SK-N-SH (cell line): ENCODE results near the gene LINS1. TPM values are rescaled to one million over a fixed set of nuclear protein-coding genes. Genes with fewer than 3 reads are reported as not detected.

Experiments
- CTCF ChIA-PET: fragments of 300-600, 350-600 bp; formaldehyde crosslinking; extraction: SDS; loops from one replicate; lab custom pipeline; 2021; lab: Yijun Ruan, JAX
- POLR2A ChIA-PET: fragments of 350-600 bp; sonication (Branson Sonifier 250); formaldehyde crosslinking; extraction: SDS; loops from one replicate; lab custom pipeline; 2020; ENCODE audit warnings: antibody characterized with exemption, inconsistent platforms; lab: Yijun Ruan, JAX
- DNase-seq: peaks from one replicate; pipeline ENCODE4 v3.0.0; 2012
- H2AFZ ChIP-seq: fragments of 200-600 bp; sonication (generic); 2 replicates; pipeline ENCODE4 v1.8.1; 2016; ENCODE audit warnings: antibody characterized with exemption, mild to moderate bottlenecking, low read depth
- H3F3A ChIP-seq: fragments of 200-600 bp; sonication (generic); replicated peaks from 2 replicates; pipeline ENCODE3; 2016; ENCODE audit warnings: antibody characterized with exemption, mild to moderate bottlenecking; ENCODE audit not compliant: insufficient read depth
- H3K27ac ChIP-seq, 2 experiments: fragments of 200-500 bp in 1 of 2; fragments of 200-600 bp in 1 of 2; sonication (Bioruptor generic) in 1 of 2; sonication (generic), shearing (Covaris generic) in 1 of 2; 2 replicates each; pipeline versions ENCODE4 v1.5.1 to v1.6.1; 2014 to 2016; ENCODE audit warnings: low read depth in 2 of 2, inconsistent platforms in 1 of 2, low read length in 1 of 2, mild to moderate bottlenecking in 1 of 2, mixed read lengths in 1 of 2
- H3K27me3 ChIP-seq: fragments of 200-600 bp; sonication (generic), shearing (Covaris generic); 2 replicates; pipeline ENCODE4 v1.6.1; 2016; ENCODE audit warnings: mixed run types; ENCODE audit not compliant: insufficient read depth
- H3K36me3 ChIP-seq, 2 experiments: fragments of 200-500 bp in 1 of 2; fragments of 200-600 bp in 1 of 2; sonication (Bioruptor generic) in 1 of 2; sonication (generic) in 1 of 2; replicated peaks in 1 of 2; 2 replicates each; pipeline versions ENCODE3 to v1.5.1; 2014 to 2016; ENCODE audit warnings: low read length in 1 of 2, mild to moderate bottlenecking in 1 of 2; ENCODE audit not compliant: insufficient read depth in 2 of 2, control insufficient read depth in 1 of 2
- H3K4me1 ChIP-seq, 2 experiments: fragments of 200-500 bp in 1 of 2; fragments of 200-600 bp in 1 of 2; sonication (Bioruptor generic) in 1 of 2; sonication (generic), shearing (Covaris generic) in 1 of 2; 2 replicates each; pipeline versions ENCODE4 v1.5.1 to v1.6.1; 2014 to 2016; ENCODE audit warnings: low read depth in 1 of 2, low read length in 1 of 2, mixed run types in 1 of 2; ENCODE audit not compliant: insufficient read depth in 2 of 2, control insufficient read depth in 1 of 2
- H3K4me2 ChIP-seq: fragments of 200-600 bp; sonication (generic), shearing (Covaris generic); 2 replicates; pipeline ENCODE4 v1.6.1; 2017; ENCODE audit warnings: mixed run types
- H3K4me3 ChIP-seq, 2 experiments: fragments of 200-500 bp in 1 of 2; fragments of 200-600 bp in 1 of 2; sonication (Bioruptor generic) in 1 of 2; sonication (generic), shearing (Covaris generic) in 1 of 2; 2 replicates each; pipeline versions ENCODE4 v1.5.1 to v1.8.1; 2014 to 2016; ENCODE audit warnings: low read depth in 2 of 2, inconsistent platforms in 1 of 2, low read length in 1 of 2, mild to moderate bottlenecking in 1 of 2, mixed read lengths in 1 of 2, moderate library complexity in 1 of 2
- H3K79me2 ChIP-seq: fragments of 200-600 bp; sonication (generic); 2 replicates; pipeline ENCODE4 v1.8.1; 2017; ENCODE audit warnings: mild to moderate bottlenecking; ENCODE audit not compliant: insufficient read depth
- H3K9ac ChIP-seq: fragments of 200-600 bp; sonication (generic); 2 replicates; pipeline ENCODE4 v1.6.1; 2017; ENCODE audit warnings: mixed run types
- H3K9me2 ChIP-seq: fragments of 200-600 bp; sonication (generic); 2 replicates; pipeline ENCODE4 v1.6.1; 2017; ENCODE audit warnings: mixed run types
- H3K9me3 ChIP-seq: fragments of 200-600 bp; sonication (generic); 2 replicates; pipeline ENCODE4 v1.6.1; 2017; ENCODE audit warnings: mixed run types, mild to moderate bottlenecking, moderate library complexity
- H4K20me1 ChIP-seq: fragments of 200-600 bp; sonication (generic); 2 replicates; pipeline ENCODE4 v1.6.1; 2017; ENCODE audit warnings: mild to moderate bottlenecking, mixed run types; ENCODE audit not compliant: insufficient read depth
- CHD2 ChIP-seq: fragments of 150-350 bp; IDR thresholded peaks from 2 replicates; pipeline ENCODE4 v1.6.1; 2018; ENCODE audit warnings: low read length; ENCODE audit not compliant: partially characterized antibody
- EP300 ChIP-seq, 2 experiments: IDR thresholded peaks; 2 replicates each; pipeline versions ENCODE4 v1.4.0 to v1.6.1; 2012; ENCODE audit warnings: borderline replicate concordance in 1 of 2, low read depth in 1 of 2, low read length in 1 of 2
- JUND ChIP-seq: IDR thresholded peaks from 2 replicates; pipeline ENCODE4 v1.4.0; 2012
- NFIC ChIP-seq: IDR thresholded peaks from 2 replicates; pipeline ENCODE4 v1.4.0; 2012; ENCODE audit warnings: borderline replicate concordance
- NRF1 ChIP-seq: IDR thresholded peaks from 2 replicates; pipeline ENCODE4 v1.6.1; 2012; ENCODE audit warnings: low read depth, mild to moderate bottlenecking, low read length
- RFX5 ChIP-seq: IDR thresholded peaks from 2 replicates; pipeline ENCODE4 v1.6.1; 2012; ENCODE audit warnings: mild to moderate bottlenecking, improper control_type of control experiment, low read length
- SMC3 ChIP-seq: IDR thresholded peaks from 2 replicates; pipeline ENCODE4 v1.6.1; 2012; ENCODE audit warnings: low read depth, low read length, improper control_type of control experiment
- TAF1 ChIP-seq: IDR thresholded peaks from 2 replicates; pipeline ENCODE4 v1.6.1; 2012; ENCODE audit warnings: low read depth, mild to moderate bottlenecking, low read length, moderate library complexity, borderline replicate concordance
- TEAD4 ChIP-seq: IDR thresholded peaks from 2 replicates; pipeline ENCODE4 v1.4.0; 2012; ENCODE audit warnings: mild to moderate bottlenecking, borderline replicate concordance; ENCODE audit not compliant: insufficient read depth
- YY1 ChIP-seq: IDR thresholded peaks from 2 replicates; pipeline ENCODE4 v1.4.0; 2012; ENCODE audit warnings: low read depth, mild to moderate bottlenecking
- WGBS: methylation state at CpG from one replicate; pipeline ENCODE4 v1.1.6; 2017; ENCODE audit warnings: low lambda C conversion rate; 5-methylcytosine and 5-hydroxymethylcytosine counted together
- polyA plus RNA-seq, 3 experiments: library from polyadenylated mRNA; depleted of rRNA; stranded (reverse); fragments of >200 nt; gene quantifications; 2 replicates each; pipeline ENCODE4 v1.2.3, GENCODE V29; 2012
- TF ChIP-seq, protein P1 (sequence below): IDR thresholded peaks from 2 replicates; pipeline ENCODE4 v1.6.1; 2012; ENCODE audit warnings: mild to moderate bottlenecking, low read depth, low read length, moderate library complexity
- TF ChIP-seq, protein P2 (sequence below): fragments of 150-350 bp; IDR thresholded peaks from 2 replicates; pipeline ENCODE4 v1.6.1; 2017; ENCODE audit warnings: antibody characterized with exemption, low read length, low read depth, borderline replicate concordance
- TF ChIP-seq, protein P3 (sequence below): IDR thresholded peaks from 2 replicates; pipeline ENCODE4; 2012
- TF ChIP-seq, protein P4 (sequence below): fragments of 200-600 bp; sonication (generic); IDR thresholded peaks from 2 replicates; pipeline ENCODE4 v1.6.1; 2017; ENCODE audit warnings: antibody characterized with exemption, mild to moderate bottlenecking, moderate library complexity
- TF ChIP-seq, protein P5 (sequence below): IDR thresholded peaks from 2 replicates; pipeline ENCODE4 v1.4.0; 2012; ENCODE audit warnings: low read depth, borderline replicate concordance

The LINS1 gene
- polyA plus RNA-seq, 1 of the 3 experiments (the other 2 are of a cell fraction) = 5.0 TPM

DNA sequence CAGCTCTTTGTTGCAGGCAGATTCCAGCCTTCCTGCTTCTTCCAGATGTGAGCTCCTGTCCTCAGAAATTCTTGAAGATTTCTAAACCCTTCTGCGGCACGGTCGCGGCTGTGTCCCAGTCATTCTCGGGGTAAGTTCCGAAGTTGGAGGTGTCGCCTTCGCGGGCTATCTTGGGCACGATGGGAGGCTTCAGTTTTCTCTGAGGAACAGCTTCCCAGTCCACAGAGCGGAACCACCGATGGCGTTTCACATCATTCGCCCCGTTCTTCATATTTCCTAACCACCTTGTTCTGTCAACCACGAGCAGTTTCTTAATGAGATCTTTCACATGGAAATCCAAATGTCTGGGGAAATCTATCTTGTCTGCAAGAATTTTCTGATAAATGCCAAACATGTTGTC, 48.5 kb downstream of the LINS1 start (continued):
- TF ChIP-seq, protein P1, sequence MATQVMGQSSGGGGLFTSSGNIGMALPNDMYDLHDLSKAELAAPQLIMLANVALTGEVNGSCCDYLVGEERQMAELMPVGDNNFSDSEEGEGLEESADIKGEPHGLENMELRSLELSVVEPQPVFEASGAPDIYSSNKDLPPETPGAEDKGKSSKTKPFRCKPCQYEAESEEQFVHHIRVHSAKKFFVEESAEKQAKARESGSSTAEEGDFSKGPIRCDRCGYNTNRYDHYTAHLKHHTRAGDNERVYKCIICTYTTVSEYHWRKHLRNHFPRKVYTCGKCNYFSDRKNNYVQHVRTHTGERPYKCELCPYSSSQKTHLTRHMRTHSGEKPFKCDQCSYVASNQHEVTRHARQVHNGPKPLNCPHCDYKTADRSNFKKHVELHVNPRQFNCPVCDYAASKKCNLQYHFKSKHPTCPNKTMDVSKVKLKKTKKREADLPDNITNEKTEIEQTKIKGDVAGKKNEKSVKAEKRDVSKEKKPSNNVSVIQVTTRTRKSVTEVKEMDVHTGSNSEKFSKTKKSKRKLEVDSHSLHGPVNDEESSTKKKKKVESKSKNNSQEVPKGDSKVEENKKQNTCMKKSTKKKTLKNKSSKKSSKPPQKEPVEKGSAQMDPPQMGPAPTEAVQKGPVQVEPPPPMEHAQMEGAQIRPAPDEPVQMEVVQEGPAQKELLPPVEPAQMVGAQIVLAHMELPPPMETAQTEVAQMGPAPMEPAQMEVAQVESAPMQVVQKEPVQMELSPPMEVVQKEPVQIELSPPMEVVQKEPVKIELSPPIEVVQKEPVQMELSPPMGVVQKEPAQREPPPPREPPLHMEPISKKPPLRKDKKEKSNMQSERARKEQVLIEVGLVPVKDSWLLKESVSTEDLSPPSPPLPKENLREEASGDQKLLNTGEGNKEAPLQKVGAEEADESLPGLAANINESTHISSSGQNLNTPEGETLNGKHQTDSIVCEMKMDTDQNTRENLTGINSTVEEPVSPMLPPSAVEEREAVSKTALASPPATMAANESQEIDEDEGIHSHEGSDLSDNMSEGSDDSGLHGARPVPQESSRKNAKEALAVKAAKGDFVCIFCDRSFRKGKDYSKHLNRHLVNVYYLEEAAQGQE = no peak
- no peak for TF ChIP-seq EP300 (IDR thresholded peaks at IDR 0.05; ENCODE audit: borderline replicate concordance in 1 of 2, low read depth in 1 of 2, low read length in 1 of 2)
- TF ChIP-seq TAF1 = no peak
- no peak for TF ChIP-seq SMC3

DNA sequence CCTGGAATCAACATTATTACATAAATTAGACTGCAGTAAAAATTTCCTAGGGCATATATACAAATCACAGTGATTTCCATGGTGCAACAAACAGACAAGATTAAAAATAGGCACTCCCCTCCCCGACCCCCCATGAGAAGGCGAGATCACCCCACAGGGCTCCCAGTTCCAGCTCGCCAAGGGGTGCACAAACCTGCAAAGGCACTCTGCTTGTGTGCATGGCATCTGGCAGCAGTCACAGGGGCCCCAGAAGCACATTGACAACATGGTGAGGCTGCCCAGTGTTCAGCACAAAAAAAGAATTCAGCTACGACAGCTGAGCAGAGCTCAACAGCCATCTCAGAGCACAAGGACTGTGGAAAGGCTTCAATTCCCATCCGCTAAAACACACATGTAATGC, 54.0 kb downstream of the LINS1 start:
- H3K27me3 ChIP-seq = no peaks in the 10 kb centered on the region
- no peaks in the 10 kb centered on the region for H3K36me3 ChIP-seq
- no peak for DNase-seq
- no peak overlapping the region for H3K27ac ChIP-seq
- peaks cover 0 to 2% of the 10 kb centered on the region in 2 experiments; a peak in 1 of 4 replicates for H3K4me1 ChIP-seq
- H3K9ac ChIP-seq = no peak overlapping the region
- H2AFZ ChIP-seq = no peak overlapping the region
- no peak overlapping the region for H3K4me3 ChIP-seq
- TF ChIP-seq RFX5 = no peak
- TF ChIP-seq, protein P2, sequence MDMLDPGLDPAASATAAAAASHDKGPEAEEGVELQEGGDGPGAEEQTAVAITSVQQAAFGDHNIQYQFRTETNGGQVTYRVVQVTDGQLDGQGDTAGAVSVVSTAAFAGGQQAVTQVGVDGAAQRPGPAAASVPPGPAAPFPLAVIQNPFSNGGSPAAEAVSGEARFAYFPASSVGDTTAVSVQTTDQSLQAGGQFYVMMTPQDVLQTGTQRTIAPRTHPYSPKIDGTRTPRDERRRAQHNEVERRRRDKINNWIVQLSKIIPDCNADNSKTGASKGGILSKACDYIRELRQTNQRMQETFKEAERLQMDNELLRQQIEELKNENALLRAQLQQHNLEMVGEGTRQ = no peak
- ChIA-PET POLR2A (no interaction called here), CTCF (no interaction called here)
- H3K9me3 ChIP-seq = no peaks in the 10 kb centered on the region
- H3K79me2 ChIP-seq = no peaks in the 10 kb centered on the region
- WGBS = 19% methylated on average over 4 of the region's 5 CpGs
- H3F3A ChIP-seq = no peaks in the 10 kb centered on the region
- H4K20me1 ChIP-seq = no peaks in the 10 kb centered on the region
- no peaks in the 10 kb centered on the region for H3K9me2 ChIP-seq
- H3K4me2 ChIP-seq = no peak overlapping the region

DNA sequence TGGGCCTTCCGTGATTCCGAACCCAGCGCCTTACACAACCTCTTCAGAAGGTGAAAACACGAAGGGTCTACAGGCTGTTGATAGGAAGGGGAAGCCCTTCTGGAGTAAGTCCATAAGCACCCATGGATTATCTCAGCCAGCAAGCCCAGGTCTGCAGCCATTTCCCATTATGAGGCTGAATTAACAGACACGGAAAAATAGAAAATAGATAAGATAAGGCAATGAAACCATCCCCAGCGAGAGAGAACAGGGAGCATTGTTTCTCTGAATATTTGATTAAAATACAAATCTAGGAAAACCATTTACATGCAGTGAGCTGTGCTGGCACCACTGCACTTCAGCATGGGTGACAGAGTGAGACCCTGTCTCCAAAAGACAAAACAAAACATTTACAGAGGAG, 57.0 kb downstream of the LINS1 start:
- H4K20me1 ChIP-seq = no peaks in the 10 kb centered on the region
- POLR2A ChIA-PET = no interaction called here
- no peaks in the 10 kb centered on the region for H3K36me3 ChIP-seq
- no peak overlapping the region for H2AFZ ChIP-seq
- H3K9ac ChIP-seq = no peak overlapping the region
- no peak overlapping the region for H3K27ac ChIP-seq
- H3K4me1 ChIP-seq = peaks cover 0 to 2% of the 10 kb centered on the region in 2 experiments; a peak in 1 of 4 replicates
- H3K4me2 ChIP-seq = no peak overlapping the region
- 65% methylated on average over 6 of the region's 6 CpGs for WGBS
- no peaks in the 10 kb centered on the region for H3K27me3 ChIP-seq
- H3K9me2 ChIP-seq = no peaks in the 10 kb centered on the region
- no peaks in the 10 kb centered on the region for H3K9me3 ChIP-seq
- peak; percentile 71 for DNase-seq
- no peaks in the 10 kb centered on the region for H3K79me2 ChIP-seq
- CTCF ChIA-PET = interaction anchor here (1.0 kb wide), 1 partner anchor 28 kb away, joined by 3 read pairs; no protein-coding TSS in a partner anchor
- H3F3A ChIP-seq = no peaks in the 10 kb centered on the region
- H3K4me3 ChIP-seq = no peak overlapping the region
- TF ChIP-seq YY1 (no peak), JUND (no peak), NFIC (no peak), TEAD4 (no peak), CHD2 (no peak), NRF1 (no peak), TAF1 (no peak)
- TF ChIP-seq, protein P3, sequence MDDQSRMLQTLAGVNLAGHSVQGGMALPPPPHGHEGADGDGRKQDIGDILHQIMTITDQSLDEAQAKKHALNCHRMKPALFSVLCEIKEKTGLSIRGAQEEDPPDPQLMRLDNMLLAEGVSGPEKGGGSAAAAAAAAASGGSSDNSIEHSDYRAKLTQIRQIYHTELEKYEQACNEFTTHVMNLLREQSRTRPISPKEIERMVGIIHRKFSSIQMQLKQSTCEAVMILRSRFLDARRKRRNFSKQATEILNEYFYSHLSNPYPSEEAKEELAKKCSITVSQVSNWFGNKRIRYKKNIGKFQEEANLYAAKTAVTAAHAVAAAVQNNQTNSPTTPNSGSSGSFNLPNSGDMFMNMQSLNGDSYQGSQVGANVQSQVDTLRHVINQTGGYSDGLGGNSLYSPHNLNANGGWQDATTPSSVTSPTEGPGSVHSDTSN = no peak
- TF ChIP-seq, protein P4, sequence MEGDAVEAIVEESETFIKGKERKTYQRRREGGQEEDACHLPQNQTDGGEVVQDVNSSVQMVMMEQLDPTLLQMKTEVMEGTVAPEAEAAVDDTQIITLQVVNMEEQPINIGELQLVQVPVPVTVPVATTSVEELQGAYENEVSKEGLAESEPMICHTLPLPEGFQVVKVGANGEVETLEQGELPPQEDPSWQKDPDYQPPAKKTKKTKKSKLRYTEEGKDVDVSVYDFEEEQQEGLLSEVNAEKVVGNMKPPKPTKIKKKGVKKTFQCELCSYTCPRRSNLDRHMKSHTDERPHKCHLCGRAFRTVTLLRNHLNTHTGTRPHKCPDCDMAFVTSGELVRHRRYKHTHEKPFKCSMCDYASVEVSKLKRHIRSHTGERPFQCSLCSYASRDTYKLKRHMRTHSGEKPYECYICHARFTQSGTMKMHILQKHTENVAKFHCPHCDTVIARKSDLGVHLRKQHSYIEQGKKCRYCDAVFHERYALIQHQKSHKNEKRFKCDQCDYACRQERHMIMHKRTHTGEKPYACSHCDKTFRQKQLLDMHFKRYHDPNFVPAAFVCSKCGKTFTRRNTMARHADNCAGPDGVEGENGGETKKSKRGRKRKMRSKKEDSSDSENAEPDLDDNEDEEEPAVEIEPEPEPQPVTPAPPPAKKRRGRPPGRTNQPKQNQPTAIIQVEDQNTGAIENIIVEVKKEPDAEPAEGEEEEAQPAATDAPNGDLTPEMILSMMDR = no peak
- TF ChIP-seq, protein P5, sequence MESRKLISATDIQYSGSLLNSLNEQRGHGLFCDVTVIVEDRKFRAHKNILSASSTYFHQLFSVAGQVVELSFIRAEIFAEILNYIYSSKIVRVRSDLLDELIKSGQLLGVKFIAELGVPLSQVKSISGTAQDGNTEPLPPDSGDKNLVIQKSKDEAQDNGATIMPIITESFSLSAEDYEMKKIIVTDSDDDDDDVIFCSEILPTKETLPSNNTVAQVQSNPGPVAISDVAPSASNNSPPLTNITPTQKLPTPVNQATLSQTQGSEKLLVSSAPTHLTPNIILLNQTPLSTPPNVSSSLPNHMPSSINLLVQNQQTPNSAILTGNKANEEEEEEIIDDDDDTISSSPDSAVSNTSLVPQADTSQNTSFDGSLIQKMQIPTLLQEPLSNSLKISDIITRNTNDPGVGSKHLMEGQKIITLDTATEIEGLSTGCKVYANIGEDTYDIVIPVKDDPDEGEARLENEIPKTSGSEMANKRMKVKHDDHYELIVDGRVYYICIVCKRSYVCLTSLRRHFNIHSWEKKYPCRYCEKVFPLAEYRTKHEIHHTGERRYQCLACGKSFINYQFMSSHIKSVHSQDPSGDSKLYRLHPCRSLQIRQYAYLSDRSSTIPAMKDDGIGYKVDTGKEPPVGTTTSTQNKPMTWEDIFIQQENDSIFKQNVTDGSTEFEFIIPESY = no peak
